ENCODE measurements around the gene MFSD2B. TPM values are rescaled to one million over a fixed set of nuclear protein-coding genes. Genes with fewer than 3 reads are reported as not detected.
A peak's percentile ranks its signal among the peaks of the same experiment; 100 is the strongest.

MFSD2B gene
- total and polyA plus RNA-seq, 2 donors (not counting 3 experiments of a cell fraction or from before 2014, with no cell fraction given), result 0.29 to 0.82 TPM

DNA sequence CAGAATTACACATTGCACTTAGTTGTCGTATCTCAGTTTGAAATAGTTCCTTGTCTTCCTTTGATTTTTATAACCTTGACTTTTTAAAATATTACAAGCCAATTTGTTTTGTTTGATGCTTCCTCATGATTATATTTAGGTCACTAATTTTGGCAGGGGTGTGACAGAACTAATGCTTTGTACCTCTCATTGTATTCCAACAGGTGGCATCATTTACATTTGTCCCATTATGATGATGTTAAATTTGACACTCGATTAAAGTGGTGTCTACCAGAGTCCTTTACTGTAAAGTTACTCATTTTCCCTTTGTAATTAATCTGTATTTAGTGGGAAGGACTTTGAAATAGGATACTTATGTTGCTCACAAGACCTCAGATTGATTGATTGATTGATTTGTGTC lies 21.5 kb upstream of the MFSD2B start:
- Histone ChIP-seq H3K9ac (replicated peaks; ENCODE audit: extremely low read depth, insufficient read depth, low read length) (no peak overlapping the region), H3K4me2 (ENCODE audit: insufficient read depth, low read length) (no peak overlapping the region), H3K4me1 (ENCODE audit: control insufficient read depth, extremely low read depth, insufficient read depth, low read length) (no peaks in the 10 kb centered on the region), H3K9me3 (replicated peaks; ENCODE audit: control insufficient read depth, insufficient read depth, low read length) (no peaks in the 10 kb centered on the region), H3K27ac (ENCODE audit: insufficient read depth, low read depth, low read length) (no peak overlapping the region), H3K79me2 (ENCODE audit: control insufficient read depth, insufficient read depth, low read length) (no peaks in the 10 kb centered on the region), H3K4me3 (replicated peaks in 1 of 3; ENCODE audit: insufficient read depth in 1 of 3, low read depth in 1 of 3, low read length in 3 of 3) (no peak overlapping the region), H3K27me3 (ENCODE audit: control insufficient read depth in 2 of 2, insufficient read depth in 2 of 2, low read length in 2 of 2) (no peaks in the 10 kb centered on the region), H3K36me3 (ENCODE audit: control insufficient read depth in 2 of 2, extremely low read depth in 1 of 2, insufficient read depth in 2 of 2, low read length in 2 of 2) (no peaks in the 10 kb centered on the region), H4K20me1 (replicated peaks; ENCODE audit: control insufficient read depth, extremely low read depth, insufficient read depth, low read length) (no peaks in the 10 kb centered on the region), H3K9me1 (replicated peaks; ENCODE audit: control insufficient read depth, extremely low read depth, insufficient read depth, low read length) (no peaks in the 10 kb centered on the region), H2AFZ (ENCODE audit: low read depth, low read length) (no peak overlapping the region)
- dilution Hi-C loops (cut with MboI; ENCODE audit: extremely low pct_ligation_motif_present, low sequenced_read_pairs) (no loop called here), intact Hi-C loops (cut with micrococcal nuclease) (loop anchor here (1.0 kb wide), 3 partner anchors 73 to 176 kb away; partner anchors contain the start of gene TP53I3)
- POLR2A ChIA-PET, result no interaction called here
- peak; percentile 58 for FAIRE-seq
- peak; percentile 35 for DNase-seq (ENCODE audit: low read depth, low spot score)
- CTCF ChIA-PET, result interaction anchor here (1.0 kb wide), 1 partner anchor 9 kb away, joined by 3 read pairs; no protein-coding TSS in a partner anchor
- TF ChIP-seq MYC (IDR thresholded peaks at IDR 0.05; ENCODE audit: low read depth, low read length), result no peak
- TF ChIP-seq, protein P1, sequence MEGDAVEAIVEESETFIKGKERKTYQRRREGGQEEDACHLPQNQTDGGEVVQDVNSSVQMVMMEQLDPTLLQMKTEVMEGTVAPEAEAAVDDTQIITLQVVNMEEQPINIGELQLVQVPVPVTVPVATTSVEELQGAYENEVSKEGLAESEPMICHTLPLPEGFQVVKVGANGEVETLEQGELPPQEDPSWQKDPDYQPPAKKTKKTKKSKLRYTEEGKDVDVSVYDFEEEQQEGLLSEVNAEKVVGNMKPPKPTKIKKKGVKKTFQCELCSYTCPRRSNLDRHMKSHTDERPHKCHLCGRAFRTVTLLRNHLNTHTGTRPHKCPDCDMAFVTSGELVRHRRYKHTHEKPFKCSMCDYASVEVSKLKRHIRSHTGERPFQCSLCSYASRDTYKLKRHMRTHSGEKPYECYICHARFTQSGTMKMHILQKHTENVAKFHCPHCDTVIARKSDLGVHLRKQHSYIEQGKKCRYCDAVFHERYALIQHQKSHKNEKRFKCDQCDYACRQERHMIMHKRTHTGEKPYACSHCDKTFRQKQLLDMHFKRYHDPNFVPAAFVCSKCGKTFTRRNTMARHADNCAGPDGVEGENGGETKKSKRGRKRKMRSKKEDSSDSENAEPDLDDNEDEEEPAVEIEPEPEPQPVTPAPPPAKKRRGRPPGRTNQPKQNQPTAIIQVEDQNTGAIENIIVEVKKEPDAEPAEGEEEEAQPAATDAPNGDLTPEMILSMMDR (IDR thresholded peaks at IDR 0.05; ENCODE audit: extremely low read depth in 1 of 2, insufficient read depth in 1 of 2, low read depth in 1 of 2, low read length in 2 of 2), result peak; percentile 10 to 13
- BruUV-seq (replicated peaks), result no TSS peak

- ChIA-PET CTCF (interaction anchor here (0.9 to 2.2 kb wide), 4 partner anchors 9 to 68 kb away, joined by 3 to 11 read pairs (median 4); partner anchors contain the start of gene ATAD2B), POLR2A (no interaction called here)
- H4K20me1 ChIP-seq (replicated peaks; ENCODE audit: control insufficient read depth, extremely low read depth, insufficient read depth, low read length), result no peaks in the 10 kb centered on the region
- no peak overlapping the region for H3K4me3 ChIP-seq (replicated peaks in 1 of 3; ENCODE audit: insufficient read depth in 1 of 3, low read depth in 1 of 3, low read length in 3 of 3)
- no peaks in the 10 kb centered on the region for H3K79me2 ChIP-seq (ENCODE audit: control insufficient read depth, insufficient read depth, low read length)
- no peaks in the 10 kb centered on the region for H3K4me1 ChIP-seq (ENCODE audit: control insufficient read depth, extremely low read depth, insufficient read depth, low read length)
- no TSS peak for BruUV-seq (replicated peaks)
- H3K9ac ChIP-seq (replicated peaks; ENCODE audit: extremely low read depth, insufficient read depth, low read length), result no peak overlapping the region
- no peak overlapping the region for H2AFZ ChIP-seq (ENCODE audit: low read depth, low read length)
- H3K27me3 ChIP-seq (ENCODE audit: control insufficient read depth in 2 of 2, insufficient read depth in 2 of 2, low read length in 2 of 2), result no peaks in the 10 kb centered on the region
- H3K36me3 ChIP-seq (ENCODE audit: control insufficient read depth in 2 of 2, extremely low read depth in 1 of 2, insufficient read depth in 2 of 2, low read length in 2 of 2), result no peaks in the 10 kb centered on the region
- DNase-seq (ENCODE audit: low read depth, low spot score), result no peak
- TF ChIP-seq EZH2 (IDR thresholded peaks at IDR 0.05; ENCODE audit: borderline replicate concordance, low read depth, low read length, severe bottlenecking) (no peak), JUN (IDR thresholded peaks at IDR 0.05; ENCODE audit: borderline replicate concordance, insufficient read depth, insufficient read length, low read depth) (no peak)
- no peak for FAIRE-seq
- dilution Hi-C loops (cut with MboI; ENCODE audit: extremely low pct_ligation_motif_present, low sequenced_read_pairs), result no loop called here
- H3K9me1 ChIP-seq (replicated peaks; ENCODE audit: control insufficient read depth, extremely low read depth, insufficient read depth, low read length), result no peaks in the 10 kb centered on the region
- intact Hi-C loops (cut with micrococcal nuclease), result no loop called here
- no peak overlapping the region for H3K4me2 ChIP-seq (ENCODE audit: insufficient read depth, low read length)
- no peaks in the 10 kb centered on the region for H3K9me3 ChIP-seq (replicated peaks; ENCODE audit: control insufficient read depth, insufficient read depth, low read length)
- no peak overlapping the region for H3K27ac ChIP-seq (ENCODE audit: insufficient read depth, low read depth, low read length)
Observed at GRCh38 chr2:23992931-23993330, 17.0 kb upstream of the MFSD2B start.
